GM21423 (cell line): Measurements from ENCODE around the gene PLS3.

ENCODE experiments used
- ATAC-seq: cut with Tn5 transposase; IDR thresholded peaks from one replicate; pipeline ENCODE4 v1.9.1; 2021; ENCODE audit warnings: mild to moderate bottlenecking, moderate library complexity; ENCODE audit not compliant: unreplicated experiment

The PLS3 gene

DNA sequence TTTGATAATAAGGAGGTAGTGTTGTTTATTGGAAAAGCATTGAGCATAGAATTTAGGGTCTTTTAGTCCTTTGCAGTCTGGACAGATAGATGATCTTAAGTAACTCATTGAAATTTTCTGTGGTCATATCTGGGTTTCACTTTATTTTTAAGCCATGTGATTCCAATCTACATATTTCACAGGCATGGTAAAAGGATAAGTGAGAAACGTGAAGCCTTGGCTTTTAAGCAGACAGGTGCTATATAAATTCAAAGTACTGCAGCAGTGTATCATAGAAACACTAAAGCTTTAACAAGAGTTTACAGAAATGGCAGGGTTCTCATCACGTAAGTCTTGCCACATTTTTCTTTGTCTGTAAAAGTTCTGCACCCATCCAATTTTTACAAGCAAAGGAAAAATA is 4.9 kb downstream of the PLS3 start:
- ATAC-seq: no peak

DNA sequence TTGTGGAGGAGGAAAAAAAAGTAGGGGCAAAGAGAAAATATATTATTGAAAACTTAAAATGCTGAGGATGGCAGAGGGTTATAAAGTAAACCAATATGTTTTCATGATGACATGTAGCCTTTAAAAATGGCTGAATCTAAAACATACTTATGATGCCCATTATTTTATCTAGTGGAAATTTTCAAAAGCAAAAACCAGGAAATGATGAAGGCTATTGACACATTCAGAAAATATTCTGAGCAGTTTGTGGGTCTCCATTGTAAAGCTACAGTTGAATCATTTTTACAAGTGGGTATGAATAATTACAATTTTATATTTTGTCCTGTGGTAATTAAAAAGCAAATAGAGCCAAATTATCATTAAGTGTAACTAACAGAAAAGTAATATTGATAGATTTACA is 10.7 kb downstream of the PLS3 start:
- no peak for ATAC-seq

DNA sequence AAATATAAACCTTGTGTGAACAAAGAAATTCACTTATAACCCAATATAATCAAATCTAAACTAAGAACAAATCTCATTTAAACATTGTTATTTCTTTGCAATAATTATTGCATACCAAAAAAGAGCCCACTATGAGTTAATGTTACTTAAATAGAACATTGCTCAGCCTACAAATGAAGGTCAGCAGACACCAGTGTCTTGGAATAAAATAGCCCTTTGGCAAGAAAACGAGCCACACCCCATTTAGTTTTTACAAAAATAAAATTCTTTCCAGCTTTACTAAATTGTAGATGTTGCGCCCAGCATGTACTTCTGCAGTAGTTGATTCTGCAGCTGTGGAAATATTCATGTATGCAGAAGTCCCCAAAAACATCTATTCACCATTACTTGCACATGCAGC is 12.2 kb downstream of the PLS3 start:
- ATAC-seq: no peak

DNA sequence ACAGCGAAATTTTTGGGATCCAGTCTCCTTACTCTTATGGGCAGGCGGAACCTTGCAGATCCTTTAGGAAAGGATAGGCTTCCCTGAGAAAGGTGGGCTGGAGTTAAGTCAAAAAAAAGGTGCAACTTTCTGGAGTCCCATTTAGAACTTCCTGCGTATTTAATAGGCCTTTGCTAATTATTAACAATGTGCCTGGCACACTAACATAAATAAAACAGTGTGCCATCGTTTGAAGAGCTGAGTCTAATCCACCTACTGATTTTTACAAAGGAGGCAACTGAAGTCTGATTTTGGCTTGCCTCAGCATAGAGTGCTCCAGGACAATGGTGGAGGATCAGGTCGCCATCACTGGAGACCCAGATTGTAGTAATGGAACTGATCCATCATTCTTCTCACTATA is 15.7 kb downstream of the PLS3 start:
- ATAC-seq: no peak

DNA sequence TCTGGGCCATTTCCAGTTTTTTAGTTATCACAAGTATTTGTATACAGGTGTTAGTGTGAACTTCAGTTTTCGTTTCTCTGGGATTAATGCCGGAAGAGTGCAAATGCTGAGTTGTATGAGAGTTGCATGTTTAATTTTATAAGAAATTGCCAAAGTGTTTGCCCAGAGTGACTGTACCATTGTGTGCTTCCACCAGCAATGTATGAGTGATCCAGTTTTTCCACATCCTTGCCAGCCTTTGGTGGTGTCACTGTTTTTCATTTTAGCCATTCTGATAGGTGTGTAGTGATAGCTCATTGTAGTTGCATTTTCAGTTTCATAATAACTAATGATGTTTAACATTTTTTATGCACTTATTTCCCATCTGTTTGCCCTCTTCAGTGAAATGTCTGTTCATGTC is 18.4 kb downstream of the PLS3 start:
- no peak for ATAC-seq

DNA sequence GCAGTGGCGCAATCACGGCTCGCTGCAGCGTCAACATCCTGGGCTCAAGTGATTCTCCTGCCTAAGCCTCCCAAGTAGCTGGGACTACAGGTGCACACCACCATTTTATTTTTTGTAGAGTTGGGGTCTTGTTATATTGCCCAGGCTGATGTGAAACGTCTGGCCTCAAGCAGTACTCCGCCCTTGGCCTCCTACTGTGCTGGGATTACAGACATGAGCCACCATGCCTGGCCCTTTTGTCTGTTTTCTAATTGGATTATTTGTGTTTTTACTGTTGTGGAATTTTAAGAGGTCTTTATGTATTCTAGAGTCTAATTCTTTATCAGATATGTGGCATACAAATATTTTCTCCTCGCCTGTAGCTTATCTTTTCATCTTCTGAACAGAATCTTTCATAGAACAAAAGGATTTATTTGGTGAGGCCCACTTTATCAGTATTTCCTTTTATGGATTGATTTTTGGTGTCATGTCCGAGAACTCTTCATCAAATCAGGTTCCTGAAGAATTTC is 18.9 kb downstream of the PLS3 start:
- ATAC-seq: no peak

DNA sequence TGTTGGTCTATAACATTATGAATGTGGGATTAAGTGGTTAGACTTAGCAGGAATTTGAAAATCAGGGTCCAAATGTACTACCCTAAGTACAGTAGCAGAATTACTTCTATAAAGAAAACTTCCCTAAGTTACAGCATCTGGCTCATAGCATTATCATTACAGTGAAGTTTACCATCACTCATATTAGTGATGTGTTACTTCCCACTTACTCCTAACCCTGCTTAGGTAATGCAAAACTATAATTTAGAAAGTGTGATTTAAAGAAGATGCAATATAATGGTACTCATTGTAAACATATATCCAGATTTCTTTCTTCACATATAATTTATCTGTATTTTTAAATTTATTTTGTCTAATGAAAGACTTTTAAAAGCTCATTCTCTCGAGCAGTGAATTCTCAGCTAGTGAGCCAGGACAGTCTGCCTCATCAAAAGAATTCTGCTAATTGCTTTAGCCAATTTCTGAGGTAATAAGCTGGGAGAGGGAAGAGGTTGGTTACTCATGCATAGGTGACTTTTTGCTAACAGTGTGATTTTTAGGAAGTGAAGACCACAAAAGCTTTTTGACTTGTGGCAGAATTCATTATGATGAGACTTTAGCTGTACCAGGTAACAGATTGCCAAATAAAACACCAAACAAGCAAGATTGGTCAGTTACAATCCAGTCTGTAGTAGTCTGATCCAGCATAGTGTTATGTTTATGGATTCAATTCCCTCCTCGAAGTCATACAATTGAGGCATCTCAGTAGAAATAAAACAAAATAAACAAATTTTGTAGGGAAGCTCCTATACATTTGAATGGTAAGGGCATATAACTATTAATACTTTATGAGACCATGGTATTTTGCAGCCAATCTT is 21.0 kb downstream of the PLS3 start:
- ATAC-seq: no peak

DNA sequence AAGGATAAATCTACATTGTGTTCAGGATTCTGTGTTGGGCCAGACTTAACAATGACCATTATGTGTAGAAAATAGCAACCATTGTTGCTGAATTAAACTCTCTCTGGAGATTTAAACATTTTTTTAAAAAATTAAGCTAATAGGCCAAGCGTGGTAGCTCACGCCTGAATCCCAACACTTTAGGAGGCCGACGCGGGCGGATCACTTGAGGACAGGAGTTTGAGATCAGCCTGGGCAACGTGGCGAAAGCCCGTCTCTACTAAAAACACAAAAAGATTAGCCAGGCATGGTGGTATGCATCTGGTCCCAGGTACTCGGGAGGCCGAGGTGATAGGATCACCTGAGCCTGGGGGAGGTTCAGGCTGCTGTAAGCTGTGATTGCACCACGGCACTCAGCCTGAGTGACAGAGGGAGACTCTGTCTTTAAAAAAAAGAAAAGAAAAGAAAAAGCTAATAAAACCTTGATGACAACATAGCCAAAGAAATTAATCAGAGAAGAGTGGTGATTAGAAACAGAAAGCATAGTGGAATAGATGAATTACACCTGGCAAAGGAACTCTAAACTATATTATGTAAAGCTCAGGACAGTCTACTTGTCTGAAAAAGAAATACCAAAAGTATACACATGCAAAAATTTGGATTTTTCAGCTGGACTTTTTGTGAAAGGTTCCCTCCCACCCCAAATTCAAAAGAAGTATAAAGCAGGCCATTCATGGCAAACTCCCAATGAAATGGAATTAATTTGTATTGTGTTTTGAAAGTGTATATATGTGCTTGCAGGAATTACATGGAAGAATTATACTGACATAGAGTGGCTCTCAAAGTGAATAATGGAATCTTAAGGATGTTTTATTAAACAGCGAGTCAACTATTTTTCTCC is 21.9 kb downstream of the PLS3 start:
- ATAC-seq: no peak

DNA sequence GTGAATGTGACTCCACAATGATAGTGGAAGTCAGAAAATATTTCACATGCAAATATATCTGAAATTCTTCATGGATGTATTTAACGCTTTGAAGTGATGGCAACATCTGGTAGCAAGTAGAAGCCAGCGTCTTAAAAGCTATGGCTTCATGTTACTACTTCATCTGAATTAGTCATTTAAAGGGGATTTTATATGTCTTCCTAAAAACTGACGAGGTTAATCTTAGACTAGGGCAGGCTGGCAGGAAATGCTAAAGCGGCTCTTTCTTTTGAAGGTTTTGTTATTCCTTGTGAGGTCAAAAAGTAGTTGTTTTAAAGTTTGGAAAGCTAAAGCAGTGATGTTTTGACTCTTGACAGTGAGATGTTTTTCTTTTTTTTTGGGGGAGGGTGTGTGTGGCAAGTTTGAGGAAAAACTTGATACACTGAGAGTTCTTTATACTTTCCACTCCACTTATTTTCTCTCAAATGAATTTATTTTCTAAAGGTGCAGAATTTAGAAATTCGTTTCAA is 22.6 kb downstream of the PLS3 start:
- ATAC-seq: no peak

DNA sequence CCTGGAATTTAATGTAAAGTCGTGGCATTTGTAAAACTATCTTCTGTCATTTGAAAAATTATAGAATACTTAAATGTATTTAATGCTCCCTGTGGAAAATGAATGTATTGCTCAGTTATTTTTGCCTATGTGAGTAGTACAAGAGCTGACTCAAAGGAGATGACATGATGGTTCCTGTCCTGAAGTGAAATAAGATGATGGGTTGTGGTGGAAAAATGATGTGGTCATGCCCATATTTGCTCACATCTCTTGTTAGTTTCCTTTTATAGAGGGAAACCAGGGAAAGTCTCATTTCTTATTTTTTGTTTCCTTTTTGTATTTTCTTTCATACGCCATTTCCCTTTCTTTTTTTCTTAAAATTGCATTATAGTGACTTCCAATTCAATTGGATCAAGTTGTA is 23.7 kb downstream of the PLS3 start:
- no peak for ATAC-seq

DNA sequence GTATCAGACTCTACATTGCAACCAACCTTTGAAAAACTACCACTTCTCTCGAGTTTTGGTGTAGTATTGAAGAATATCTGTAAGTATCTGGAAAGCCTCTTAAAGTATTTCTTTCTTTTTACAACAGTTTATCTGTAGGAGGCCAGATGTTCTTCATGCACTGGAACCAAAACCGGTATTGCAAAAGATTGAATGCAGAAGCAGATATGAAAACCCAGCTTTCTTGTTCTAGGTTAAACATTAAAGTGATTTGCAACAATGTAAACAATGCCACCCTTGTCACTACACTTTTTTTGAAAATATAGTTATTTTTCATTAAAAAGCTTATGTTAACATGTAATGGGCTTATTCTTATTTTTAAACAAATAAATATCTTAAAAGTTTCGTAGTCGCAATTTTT is 27.2 kb downstream of the PLS3 start:
- ATAC-seq: no peak

DNA sequence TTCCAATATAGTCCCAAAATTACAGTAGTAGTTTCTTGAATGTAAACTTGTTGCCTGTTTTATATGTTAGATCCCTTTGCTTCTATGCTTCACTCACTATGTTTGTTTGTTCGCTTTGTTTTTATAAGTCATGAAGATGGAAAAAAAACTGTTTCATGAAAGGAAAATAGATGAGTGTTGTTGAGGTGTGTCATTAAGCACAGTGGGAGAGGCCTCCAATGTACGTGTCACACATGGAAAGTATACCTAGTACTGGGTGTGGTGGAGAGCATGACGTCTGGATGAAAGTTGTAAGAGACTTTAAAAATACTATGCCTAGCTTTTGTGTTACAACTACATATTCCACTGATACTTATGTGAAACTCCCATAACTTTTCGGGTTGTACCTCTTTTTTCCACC is 28.4 kb downstream of the PLS3 start:
- ATAC-seq: no peak

DNA sequence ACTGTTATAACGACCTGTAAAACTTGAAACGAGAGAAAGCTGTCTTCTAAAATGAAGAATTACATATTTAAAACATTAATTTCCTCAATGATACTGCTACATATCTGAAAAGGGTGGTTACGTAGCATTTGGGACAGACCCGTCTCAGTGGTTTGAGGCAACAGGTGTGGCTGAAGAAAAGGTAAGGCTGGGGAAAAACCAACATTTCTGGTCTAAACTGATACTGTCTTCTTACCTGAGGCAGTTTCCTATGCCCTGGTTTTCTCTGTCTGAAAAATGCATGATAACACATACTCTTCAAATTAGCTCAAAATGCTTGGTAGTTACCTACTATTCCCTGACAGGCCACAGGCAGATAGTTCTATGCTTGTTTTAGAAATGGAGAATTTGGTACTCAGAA is 30.4 kb downstream of the PLS3 start:
- no peak for ATAC-seq

DNA sequence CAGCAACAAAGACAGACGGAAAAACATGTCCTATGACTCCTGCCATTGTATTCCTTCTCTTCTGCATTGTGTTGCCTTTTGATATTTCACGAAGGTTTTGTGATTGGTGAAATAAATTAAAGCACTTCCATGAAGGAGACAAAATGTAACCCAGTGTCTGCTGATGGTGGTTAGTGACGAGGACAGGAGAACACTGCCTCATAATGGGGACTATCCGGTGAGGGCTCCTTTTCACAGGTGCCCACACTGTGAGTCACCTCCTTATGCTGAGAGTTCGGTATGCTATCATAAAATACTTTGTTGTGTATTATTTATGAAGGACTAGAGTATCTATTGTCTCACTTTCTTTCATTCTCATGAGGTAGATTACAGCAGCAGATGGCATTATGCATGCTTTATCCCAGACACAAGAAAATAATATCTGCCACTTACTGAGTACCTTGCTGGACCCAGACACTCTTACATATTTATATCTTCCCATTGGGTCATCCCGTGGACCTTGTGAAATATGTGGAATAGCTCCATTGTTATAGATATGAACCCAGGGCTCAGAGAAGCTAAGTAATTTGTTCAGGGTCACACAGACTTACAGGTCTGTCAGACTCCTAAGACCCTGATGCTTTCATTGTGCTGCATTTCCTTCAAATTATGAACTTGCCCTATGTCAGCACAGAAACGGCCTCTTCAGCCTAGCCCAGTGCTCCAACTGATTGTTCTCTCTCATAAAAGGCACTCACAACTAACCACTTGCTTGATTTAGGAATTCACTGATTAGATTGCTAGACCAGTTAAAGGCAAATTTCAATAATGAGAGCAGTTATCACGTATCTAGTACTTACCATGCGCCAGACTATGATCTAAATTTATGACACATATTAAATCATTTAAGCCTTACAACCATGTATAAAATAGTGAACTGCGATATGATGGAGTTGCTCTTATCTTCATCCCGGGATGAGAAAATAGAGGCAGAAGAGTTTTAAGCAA is 31.2 kb downstream of the PLS3 start:
- no peak for ATAC-seq

DNA sequence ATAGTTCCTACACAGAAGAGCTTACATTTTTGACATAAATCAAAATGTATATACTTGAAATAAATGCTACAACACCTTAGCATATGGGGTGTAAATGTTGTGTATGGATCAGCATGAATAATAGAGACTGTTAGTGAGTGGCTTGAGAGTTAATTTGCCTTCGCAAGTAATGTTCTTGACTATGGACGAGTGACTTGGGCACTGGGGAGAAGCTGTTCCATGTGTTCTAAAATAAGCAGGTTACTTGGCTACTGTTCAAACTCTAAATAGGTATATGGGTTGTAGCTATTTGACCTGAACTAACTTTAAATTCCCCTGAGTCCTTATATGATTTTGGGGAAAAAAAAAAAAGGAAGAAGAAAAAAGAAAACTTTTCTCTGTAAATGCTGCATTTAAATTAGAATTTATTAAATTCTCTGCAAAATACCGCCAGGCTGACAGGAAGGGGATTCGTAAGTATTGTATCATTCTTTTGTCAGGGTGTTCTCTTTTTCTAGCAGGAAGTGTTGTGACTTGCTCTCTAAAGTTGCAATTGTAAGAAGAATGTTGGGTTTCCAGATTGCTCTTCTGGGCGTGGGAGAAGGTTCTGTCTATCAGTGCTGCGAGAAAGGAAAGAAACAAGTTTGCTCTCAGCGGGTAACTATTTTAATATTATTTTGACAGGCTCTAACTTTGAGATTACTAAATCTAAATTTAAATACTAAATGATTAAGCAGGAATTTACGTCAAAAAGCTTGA is 32.2 kb downstream of the PLS3 start:
- ATAC-seq: no peak

DNA sequence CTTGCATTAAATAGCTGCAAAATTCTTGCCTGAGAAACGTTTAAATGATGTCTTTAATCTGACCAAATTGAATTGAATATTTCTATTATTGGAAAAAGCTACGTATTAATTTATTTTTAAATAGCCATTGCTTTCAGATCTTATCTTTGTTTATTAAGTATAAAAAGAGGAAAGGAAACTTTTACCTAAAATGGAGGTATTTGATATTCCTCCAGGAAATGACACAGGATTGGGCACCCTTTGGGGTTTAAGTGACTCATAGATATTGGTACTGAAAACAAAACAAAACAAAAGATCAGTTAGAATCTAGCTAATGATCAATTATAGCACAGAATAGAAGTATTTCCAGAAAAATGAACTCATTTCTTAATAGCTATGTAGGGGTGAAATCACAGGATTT is 34.1 kb downstream of the PLS3 start:
- no peak for ATAC-seq

DNA sequence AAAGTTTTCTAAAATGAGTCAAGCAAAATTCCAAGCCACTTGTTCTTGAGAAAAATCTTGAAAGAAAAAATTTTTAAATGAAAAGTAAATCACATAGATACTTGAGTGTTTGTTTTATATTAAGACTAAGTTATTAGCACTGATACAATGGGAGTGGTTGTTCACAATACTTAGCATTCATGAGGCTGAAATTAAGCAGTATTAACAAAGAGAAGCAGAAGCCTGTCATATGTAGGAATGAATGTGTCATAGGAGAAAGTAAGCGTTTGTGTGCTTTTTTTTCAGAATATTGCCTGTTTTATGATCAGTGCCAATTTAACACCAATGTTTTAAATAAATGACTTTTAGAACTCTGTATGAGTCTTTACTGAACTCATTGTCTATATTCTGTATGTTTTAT is 37.6 kb downstream of the PLS3 start:
- ATAC-seq: no peak

DNA sequence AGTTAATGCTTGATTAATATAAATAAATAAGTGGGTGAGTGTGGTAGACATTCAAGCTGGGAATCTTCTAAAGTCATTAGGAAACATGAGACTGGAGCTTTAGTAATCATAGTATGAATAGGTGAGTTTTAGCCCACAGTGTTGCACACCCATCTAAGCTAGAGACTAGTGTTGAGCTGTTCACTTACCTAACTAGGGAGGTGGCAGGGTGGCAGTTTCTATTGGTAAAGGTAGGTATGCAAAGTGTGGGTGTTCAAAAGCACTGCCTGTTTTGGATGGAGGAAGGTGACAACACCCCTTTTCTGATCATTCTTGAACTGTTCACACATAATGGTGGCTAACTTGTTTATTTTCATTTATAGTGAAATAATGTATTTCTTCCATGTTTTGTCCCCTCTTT is 41.3 kb downstream of the PLS3 start:
- ATAC-seq: no peak

DNA sequence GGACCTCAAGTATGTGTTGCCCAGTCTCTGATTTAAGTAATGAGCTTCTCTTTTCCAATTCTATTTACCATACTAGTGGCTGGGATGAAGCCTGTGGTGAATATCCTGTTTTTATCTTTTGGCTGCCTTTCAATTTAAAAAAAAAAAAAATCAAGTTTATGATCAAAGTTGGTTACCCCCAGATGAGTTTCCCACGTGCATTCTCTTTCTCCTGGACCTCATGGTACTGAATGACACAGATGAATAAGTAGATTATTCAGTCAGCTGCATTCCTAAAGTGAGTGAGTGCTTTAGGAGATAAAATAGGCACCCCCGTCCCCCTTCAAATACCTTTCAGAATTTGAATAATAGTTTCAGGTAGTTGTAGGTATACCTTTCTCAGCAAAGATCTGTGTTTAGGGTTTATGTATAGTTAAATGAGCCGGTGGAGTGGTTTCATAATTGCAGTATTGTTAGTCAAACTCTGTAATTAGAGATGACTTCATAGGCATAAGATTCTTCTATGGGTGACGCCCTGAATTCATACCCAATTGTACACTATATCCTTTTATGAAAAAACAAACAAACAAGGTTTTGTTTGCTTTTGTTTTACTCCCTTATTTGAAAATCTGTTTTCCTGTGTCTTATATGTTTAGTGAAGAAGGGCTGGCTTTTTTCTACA is 41.9 kb downstream of the PLS3 start:
- ATAC-seq: no peak
